GM18526 (cell line): Measurements from ENCODE around the gene GOLGA6A.

Source experiments
- POLR2A ChIP-seq: IDR thresholded peaks from 3 replicates; pipeline ENCODE4 v1.6.1; 2011; ENCODE audit not compliant: insufficient read length; ENCODE audit errors: extremely low read depth

GOLGA6A gene

GRCh38 chr15:74035121-74036017 is 47.0 kb downstream of the GOLGA6A start:
- TF ChIP-seq POLR2A: no peak

- TF ChIP-seq POLR2A: no peak
Observed at GRCh38 chr15:74034206-74034755, 48.1 kb downstream of the GOLGA6A start.

- no peak for TF ChIP-seq POLR2A
Observed at GRCh38 chr15:74032606-74033561, 49.5 kb downstream of the GOLGA6A start.

- TF ChIP-seq POLR2A: no peak
Observed at GRCh38 chr15:74032046-74032445, 50.3 kb downstream of the GOLGA6A start.

GRCh38 chr15:74028646-74029045 is 53.7 kb downstream of the GOLGA6A start:
- TF ChIP-seq POLR2A: no peak

GRCh38 chr15:74027688-74028087 is 54.7 kb downstream of the GOLGA6A start:
- no peak for TF ChIP-seq POLR2A

- TF ChIP-seq POLR2A: no peak
Observed at GRCh38 chr15:74025436-74025835, 56.9 kb downstream of the GOLGA6A start.

- no peak for TF ChIP-seq POLR2A
Observed at GRCh38 chr15:74024687-74025086, 57.7 kb downstream of the GOLGA6A start.

GRCh38 chr15:74022706-74023470 is 59.5 kb downstream of the GOLGA6A start:
- no peak for TF ChIP-seq POLR2A
